IMR-90 (cell line): ENCODE results near the gene ZNF407. TPM values are rescaled to one million over a fixed set of nuclear protein-coding genes. Genes with fewer than 3 reads are reported as not detected.

ENCODE experiments used
- ATAC-seq: fragments of 200-7000 bp; cut with Tn5 transposase; 2 replicates; pipeline ENCODE4 v1.9.1; 2020; ENCODE audit warnings: low read depth, mild to moderate bottlenecking, moderate library complexity
- BruUV-seq: library from RNA; stranded (reverse); fragments of 400-500 nt; replicated peaks from 2 replicates; lab custom pipeline; 2021; lab: Mats Ljungman, UMichigan
- CTCF ChIA-PET: fragments of 300-600 bp; formaldehyde crosslinking; extraction: SDS; loops from one replicate; lab custom pipeline; 2021; ENCODE audit warnings: antibody characterized with exemption; lab: Yijun Ruan, JAX
- POLR2A ChIA-PET: fragments of 300-600 bp; sonication (Branson Sonifier 250); formaldehyde crosslinking; loops from one replicate; lab custom pipeline; 2022; ENCODE audit warnings: antibody characterized with exemption; ENCODE audit not compliant: unreplicated experiment; lab: Charles Lee
- DNase-seq: peaks from one replicate; pipeline ENCODE4 v3.0.0; 2013
- H2AFZ ChIP-seq: replicated peaks from 2 replicates; pipeline ENCODE3; 2013; ENCODE audit warnings: low read length, mild to moderate bottlenecking; ENCODE audit not compliant: poor library complexity
- H2AK5ac ChIP-seq: 2 replicates; pipeline ENCODE4 v1.6.1; 2013; ENCODE audit warnings: low read depth, low read length, inconsistent platforms
- H2AK9ac ChIP-seq: replicated peaks from 2 replicates; pipeline ENCODE3; 2013; ENCODE audit warnings: mild to moderate bottlenecking, low read depth, low read length, moderate library complexity; ENCODE audit not compliant: poor library complexity
- H2BK120ac ChIP-seq: 2 replicates; pipeline ENCODE4 v1.6.1; 2013; ENCODE audit warnings: low read depth, low read length, inconsistent platforms
- H2BK15ac ChIP-seq: 3 replicates; pipeline ENCODE4 v1.6.1; 2013; ENCODE audit warnings: low read depth, low read length, inconsistent platforms
- H2BK20ac ChIP-seq: 2 replicates; pipeline ENCODE4 v1.6.1; 2013; ENCODE audit warnings: low read depth, mild to moderate bottlenecking, inconsistent platforms, low read length, moderate library complexity
- H2BK5ac ChIP-seq: 2 replicates; pipeline ENCODE4 v1.6.1; 2013; ENCODE audit warnings: mild to moderate bottlenecking, low read depth, low read length, inconsistent platforms; ENCODE audit not compliant: poor library complexity, severe bottlenecking
- H3K14ac ChIP-seq: replicated peaks from 2 replicates; pipeline ENCODE4 v1.6.1; 2013; ENCODE audit warnings: low read depth, low read length, inconsistent platforms
- H3K18ac ChIP-seq: 2 replicates; pipeline ENCODE4 v1.6.1; 2013; ENCODE audit warnings: low read depth, low read length, control low read depth
- H3K23ac ChIP-seq: 2 replicates; pipeline ENCODE4 v1.6.1; 2013; ENCODE audit warnings: low read depth, low read length, inconsistent platforms
- H3K27ac ChIP-seq: 2 replicates; pipeline ENCODE4 v1.5.1; 2013; ENCODE audit warnings: mild to moderate bottlenecking, control low read depth, low read length; ENCODE audit not compliant: insufficient read depth
- H3K27me3 ChIP-seq: 2 replicates; pipeline ENCODE4 v1.6.1; 2013; ENCODE audit warnings: low read length; ENCODE audit not compliant: control insufficient read depth, insufficient read depth
- H3K36me3 ChIP-seq: 2 replicates; pipeline ENCODE4 v1.6.1; 2013; ENCODE audit warnings: low read length, mixed read lengths; ENCODE audit not compliant: control insufficient read depth, insufficient read depth
- H3K4ac ChIP-seq: 2 replicates; pipeline ENCODE4 v1.6.1; 2013; ENCODE audit warnings: low read depth, low read length, inconsistent platforms
- H3K4me1 ChIP-seq: 2 replicates; pipeline ENCODE4 v1.6.1; 2013; ENCODE audit warnings: low read length, mixed read lengths; ENCODE audit not compliant: control insufficient read depth, insufficient read depth
- H3K4me2 ChIP-seq: 2 replicates; pipeline ENCODE4 v1.6.1; 2013; ENCODE audit warnings: low read depth, mild to moderate bottlenecking, control low read depth, low read length, moderate library complexity
- H3K4me3 ChIP-seq: 2 replicates; pipeline ENCODE4 v1.5.1; 2013; ENCODE audit warnings: low read depth, mild to moderate bottlenecking, control low read depth, low read length, moderate library complexity; ENCODE audit not compliant: insufficient read depth
- H3K56ac ChIP-seq: 2 replicates; pipeline ENCODE4 v1.6.1; 2013; ENCODE audit warnings: low read length, inconsistent platforms; ENCODE audit not compliant: insufficient read depth; ENCODE audit errors: extremely low read depth
- H3K79me1 ChIP-seq, 2 experiments: 2 replicates each; pipeline ENCODE4 v1.6.1; 2013; ENCODE audit warnings: low read length in 2 of 2, inconsistent platforms in 1 of 2, low read depth in 1 of 2
- H3K9ac ChIP-seq: 2 replicates; pipeline ENCODE4 v1.6.1; 2013; ENCODE audit warnings: low read depth, low read length, control low read depth
- H3K9me1 ChIP-seq: 2 replicates; pipeline ENCODE4 v1.6.1; 2013; ENCODE audit warnings: low read length, inconsistent platforms; ENCODE audit not compliant: insufficient read depth
- H3K9me3 ChIP-seq: 2 replicates; pipeline ENCODE4 v1.6.1; 2013; ENCODE audit warnings: low read length; ENCODE audit not compliant: control insufficient read depth, insufficient read depth
- H4K20me1 ChIP-seq: 2 replicates; pipeline ENCODE4 v1.6.1; 2013; ENCODE audit warnings: low read length, inconsistent platforms; ENCODE audit not compliant: insufficient read depth
- H4K5ac ChIP-seq: 2 replicates; pipeline ENCODE4 v1.6.1; 2013; ENCODE audit warnings: mild to moderate bottlenecking, low read depth, low read length, control low read depth
- H4K8ac ChIP-seq, 2 experiments: 2 replicates each; pipeline ENCODE4 v1.6.1; 2013; ENCODE audit warnings: low read depth in 2 of 2, low read length in 2 of 2, control low read depth in 1 of 2, inconsistent platforms in 1 of 2
- H4K91ac ChIP-seq: 2 replicates; pipeline ENCODE4 v1.6.1; 2013; ENCODE audit warnings: low read depth, low read length, inconsistent platforms; ENCODE audit not compliant: insufficient read depth
- CTCF ChIP-seq: conservative IDR thresholded peaks from 2 replicates; pipeline ENCODE4 v1.5.1; 2012; ENCODE audit warnings: mild to moderate bottlenecking, low read depth, low read length, improper control_type of control experiment
- MAFK ChIP-seq: IDR thresholded peaks from 2 replicates; pipeline ENCODE4 v1.6.1; 2012; ENCODE audit warnings: low read depth, low read length, improper control_type of control experiment
- MAZ ChIP-seq: IDR thresholded peaks from 2 replicates; pipeline ENCODE4 v1.6.1; 2012; ENCODE audit warnings: low read depth, mild to moderate bottlenecking, low read length, improper control_type of control experiment, moderate library complexity, borderline replicate concordance
- MXI1 ChIP-seq: IDR thresholded peaks from 2 replicates; pipeline ENCODE4 v1.6.1; 2012; ENCODE audit warnings: low read depth, mild to moderate bottlenecking, low read length, moderate library complexity, borderline replicate concordance
- POLR2A ChIP-seq: IDR thresholded peaks from 2 replicates; pipeline ENCODE4 v1.6.1; 2012; ENCODE audit warnings: mild to moderate bottlenecking, low read depth, low read length
- RFX5 ChIP-seq: IDR thresholded peaks from 2 replicates; pipeline ENCODE4 v1.8.0; 2012; ENCODE audit warnings: low read depth, mild to moderate bottlenecking, low read length, moderate library complexity
- SMC3 ChIP-seq: fragments of 150-350 bp; IDR thresholded peaks from 2 replicates; pipeline ENCODE4 v1.6.1; 2016; ENCODE audit warnings: low read depth, mild to moderate bottlenecking, antibody characterized with exemption, low read length, moderate library complexity
- WGBS, 2 experiments: methylation state at CpG; one replicate each; pipeline versions ENCODE4 v1.1.5 to v1.1.7; 2013; ENCODE audit warnings: missing lambda C conversion rate in 2 of 2; ENCODE audit not compliant: insufficient read length in 1 of 2; ENCODE audit errors: extremely low coverage in 2 of 2; 5-methylcytosine and 5-hydroxymethylcytosine counted together
- dilution Hi-C: fragments of 300-500 bp; cut with HindIII; formaldehyde crosslinking; loops from one replicate; pipeline ENCODE4 v1.14.3; 2018; ENCODE audit warnings: low sequenced_read_pairs; ENCODE audit not compliant: unreplicated experiment
- in situ Hi-C: fragments of 300-500 bp; cut with MboI; formaldehyde crosslinking; loops from 3 replicates; pipeline ENCODE4 v1.14.3; 2019; ENCODE audit warnings: low sequenced_read_pairs, inconsistent platforms, mixed read lengths
- intact Hi-C: fragments of 100-400 bp; cut with micrococcal nuclease; formaldehyde crosslinking; loops from 2 replicates; pipeline ENCODE4 v1.10.0; 2022
- polyA plus RNA-seq, 3 experiments: library from polyadenylated mRNA; depleted of rRNA; stranded (reverse); fragments of >200 nt; gene quantifications; 2 replicates each; pipeline ENCODE4 v1.2.3, GENCODE V29; 2012; ENCODE audit warnings: low replicate concordance in 1 of 3
- total RNA-seq: library from RNA; depleted of rRNA; stranded (reverse); fragments of >200 nt; gene quantifications from 2 replicates; pipeline ENCODE4 v1.2.3, GENCODE V29; 2012

ZNF407 gene
- total and polyA plus RNA-seq, 2 of the 4 experiments (the other 2 are of a cell fraction): 3.1 to 20.1 TPM

- Histone ChIP-seq H3K56ac (no peak overlapping the region), H4K8ac (no peak overlapping the region), H2AK5ac (no peak overlapping the region), H2AFZ (no peak overlapping the region), H2BK120ac (no peak overlapping the region), H3K4me2 (no peak overlapping the region), H3K79me1 (0 out of 4 replicates have a peak, but pooled peaks cover 0 to 3% of the 10 kb centered on the region in 2 experiments), H4K20me1 (no peaks in the 10 kb centered on the region), H3K27me3 (no peaks in the 10 kb centered on the region), H3K4me1 (no peaks in the 10 kb centered on the region), H3K9ac (no peak overlapping the region), H3K14ac (no peak overlapping the region), H2BK5ac (no peak overlapping the region), H3K23ac (no peak overlapping the region), H3K27ac (no peak overlapping the region), H4K91ac (no peak overlapping the region), H2AK9ac (no peak overlapping the region), H3K9me1 (peaks cover 4% of the 10 kb centered on the region), H3K4me3 (no peak overlapping the region), H3K18ac (no peak overlapping the region), H3K4ac (no peak overlapping the region), H3K9me3 (no peaks in the 10 kb centered on the region), H2BK20ac (no peak overlapping the region), H3K36me3 (no peaks in the 10 kb centered on the region), H2BK15ac (no peak overlapping the region), H4K5ac (no peak overlapping the region)
- WGBS, 2 experiments: 49% methylated on average over 3 of the region's 11 CpGs; no CpG with 5 or more reads in 1 of the 2 experiments
- no peak for TF ChIP-seq POLR2A
- no peak for TF ChIP-seq MAFK
- TF ChIP-seq CTCF: no peak
- TF ChIP-seq SMC3: no peak
- TF ChIP-seq RFX5: no peak
- no peak for TF ChIP-seq MAZ
- TF ChIP-seq MXI1: no peak
- intact Hi-C loops: no loop called here
- dilution Hi-C loops: no loop called here
- ATAC-seq (no peak), DNase-seq (no peak)
- CTCF ChIA-PET: interaction anchor here (0.7 kb wide), 1 partner anchor 19 kb away, joined by 3 read pairs; no protein-coding TSS in a partner anchor
- no TSS peak for BruUV-seq
- POLR2A ChIA-PET: no interaction called here
- in situ Hi-C loops: no loop called here
These were observed 378.8 kb downstream of the ZNF407 start for GRCh38 chr18:74976331-74976909.
